ENCODE data around the gene CADM1.

DNA sequence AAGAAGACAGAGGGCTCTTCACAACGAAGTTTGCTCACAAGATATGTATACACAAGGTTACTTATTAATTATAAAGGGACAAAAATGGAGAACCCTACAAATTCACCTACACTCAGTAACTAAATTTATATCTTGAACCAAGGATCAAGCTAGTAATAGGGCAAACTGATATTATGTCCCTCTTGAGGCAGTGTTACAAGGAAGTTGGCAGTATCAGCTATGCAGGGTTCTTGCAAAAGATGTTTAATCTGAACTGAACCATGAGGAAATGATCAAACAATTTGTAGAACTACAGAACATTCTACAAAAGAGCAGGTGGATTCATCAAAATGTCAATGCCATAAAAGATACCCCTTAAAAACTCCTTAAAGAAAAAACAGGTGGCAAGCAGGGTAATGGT, 10.7 kb downstream of the CADM1 start:
- TF ChIP-seq EZH2 (IDR thresholded peaks at IDR 0.05) = no peak
- TF ChIP-seq FOXP2 (optimal IDR thresholded peaks at IDR 0.05; ENCODE audit: control extremely low read depth, extremely low read length, insufficient read depth) = no peak

Measured in SK-N-MC (cell line).